ENCODE results near the gene NRL.
"Not testable (repeated sequence)": the region's sequence is repeated elsewhere in the genome, so short reads cannot be mapped to it uniquely, and the experiment has no call there.

NRL gene

DNA sequence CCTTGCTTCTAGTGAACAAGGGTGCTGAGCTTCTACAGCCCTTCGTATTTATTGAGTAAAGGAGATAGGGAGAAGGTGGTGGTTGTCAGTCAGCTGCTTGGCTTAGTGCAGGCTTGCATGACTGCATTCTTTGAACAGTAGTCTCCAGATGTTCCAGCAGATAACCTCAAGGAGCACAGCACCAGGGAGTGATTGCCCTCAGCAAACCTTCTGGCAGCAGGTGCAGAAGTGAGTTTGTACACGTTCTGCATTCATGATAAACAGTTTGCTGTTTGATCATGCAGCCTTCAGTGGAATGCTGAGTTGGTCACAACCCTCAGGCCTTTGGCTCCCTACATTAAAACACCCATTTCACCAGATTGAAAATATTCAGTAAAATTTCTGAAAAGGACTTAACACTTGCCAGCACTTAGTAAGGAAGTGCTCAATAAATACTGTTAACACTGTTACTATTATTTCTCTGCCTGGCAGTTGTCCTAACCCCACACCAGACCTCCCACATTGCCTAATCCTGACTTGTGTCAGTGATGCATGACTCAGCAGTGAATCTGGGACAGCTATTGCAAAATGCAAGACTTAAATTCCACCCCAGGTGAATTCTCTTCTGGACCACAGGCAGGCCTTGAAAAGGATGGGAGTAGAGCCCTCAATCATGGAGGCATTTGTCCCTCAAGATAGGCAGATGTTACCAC lies 81.9 kb downstream of the NRL start:
- no peaks in the 10 kb centered on the region for H3K36me3 Mint-ChIP-seq

GRCh38 chr14:24031331-24031730 lies 83.4 kb downstream of the NRL start:
- H3K27me3 Mint-ChIP-seq; H3K4me1 Mint-ChIP-seq; H3K4me3 Mint-ChIP-seq; H3K36me3 Mint-ChIP-seq; ATAC-seq (ENCODE audit: low read depth); DNase-seq (ENCODE audit: low spot score in 2 of 2); H3K27ac Mint-ChIP-seq; H3K9me3 Mint-ChIP-seq: not testable (repeated sequence)

More for the DNA sequence above, 81.9 kb downstream of the NRL start:
- ATAC-seq (ENCODE audit: low read depth) (no peak), DNase-seq (ENCODE audit: low spot score in 2 of 2) (no peak)
- Mint-ChIP-seq H3K4me1 (peaks cover 7% of the 10 kb centered on the region), H3K9me3 (peaks cover 3% of the 10 kb centered on the region), H3K4me3 (no peak overlapping the region), H3K27ac (no peak overlapping the region), H3K27me3 (no peaks in the 10 kb centered on the region)

DNA sequence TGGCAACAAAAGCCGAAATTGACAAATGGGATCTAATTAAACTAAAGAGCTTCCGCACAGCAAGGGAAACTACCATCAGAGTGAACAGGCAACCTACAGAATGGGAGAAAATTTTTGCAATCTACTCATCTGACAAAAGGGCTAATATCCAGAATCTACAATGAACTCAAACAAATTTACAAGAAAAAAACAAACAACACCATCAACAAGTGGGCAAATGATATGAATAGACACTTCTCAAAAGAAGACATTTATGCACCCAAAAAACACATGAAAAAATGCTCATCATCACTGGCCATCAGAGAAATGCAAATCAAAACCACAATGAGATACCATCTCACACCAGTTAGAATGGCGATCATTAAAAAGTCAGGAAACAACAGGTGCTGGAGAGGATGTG lies 85.1 kb downstream of the NRL start:
- not testable (repeated sequence) for H3K27me3 Mint-ChIP-seq; H3K9me3 Mint-ChIP-seq; H3K4me3 Mint-ChIP-seq; ATAC-seq (ENCODE audit: low read depth); H3K27ac Mint-ChIP-seq; DNase-seq (ENCODE audit: low spot score in 2 of 2); H3K36me3 Mint-ChIP-seq; H3K4me1 Mint-ChIP-seq
